HepG2 (cell line): ENCODE results near the gene ZMIZ1. TPM values are rescaled to one million over a fixed set of nuclear protein-coding genes. Genes with fewer than 3 reads are reported as not detected.
A peak's percentile ranks its signal among the peaks of the same experiment; 100 is the strongest.

Source experiments
- CHD2 ChIP-seq: IDR thresholded peaks from 2 replicates; pipeline ENCODE4 v1.6.1; 2011; ENCODE audit warnings: low read depth, low read length, improper control_type of control experiment
- EZH2 ChIP-seq: conservative IDR thresholded peaks from 2 replicates; pipeline ENCODE4 v1.6.1; 2012; ENCODE audit warnings: mild to moderate bottlenecking, low read depth, low read length, moderate library complexity
- FOSL2 ChIP-seq: sonication (generic); formaldehyde crosslinking; IDR thresholded peaks from 2 replicates; pipeline ENCODE4 v1.4.0; 2020; ENCODE audit warnings: missing genetic modification reagents
- FOXA1 ChIP-seq, 2 experiments: fragments of 450-650 bp in 1 of 2; sonication (generic) in 1 of 2; formaldehyde crosslinking in 1 of 2; IDR thresholded peaks; 2 replicates each; pipeline versions ENCODE4 v1.4.0 to v1.6.1; 2016 to 2020; ENCODE audit warnings: missing genetic modification reagents in 1 of 2
- FOXK2 ChIP-seq: fragments of 450-650 bp; IDR thresholded peaks from 2 replicates; pipeline ENCODE4 v1.6.1; 2016
- MBNL3 ChIP-seq: fragments of 250-450 bp; sonication (Bioruptor Pico); conservative IDR thresholded peaks from 2 replicates; pipeline ENCODE4 v1.8.0; 2022; ENCODE audit warnings: mild to moderate bottlenecking, inconsistent platforms
- NFRKB ChIP-seq: fragments of 450-650 bp; IDR thresholded peaks from 2 replicates; pipeline ENCODE4 v1.6.1; 2017
- NR2C2 ChIP-seq: sonication (generic); formaldehyde crosslinking; IDR thresholded peaks from 2 replicates; pipeline ENCODE4 v1.4.0; 2020; ENCODE audit warnings: missing genetic modification reagents, mild to moderate bottlenecking, moderate library complexity, borderline replicate concordance
- RBM39 ChIP-seq: fragments of 200-400 bp; formaldehyde crosslinking; IDR thresholded peaks from one replicate; pipeline ENCODE4 v1.6.1; 2018; ENCODE audit warnings: antibody characterized with exemption, mild to moderate bottlenecking, low read depth, low read length; ENCODE audit not compliant: poor library complexity, severe bottlenecking
- REL ChIP-seq: sonication (generic); formaldehyde crosslinking; conservative IDR thresholded peaks from 2 replicates; pipeline ENCODE4 v1.8.0; 2022; ENCODE audit warnings: mild to moderate bottlenecking, missing genetic modification reagents, moderate library complexity
- SMAD9 ChIP-seq: sonication (generic); formaldehyde crosslinking; IDR thresholded peaks from 2 replicates; pipeline ENCODE4 v1.5.1; 2020; ENCODE audit warnings: mild to moderate bottlenecking, missing genetic modification reagents
- SNAI1 ChIP-seq: sonication (generic); formaldehyde crosslinking; IDR thresholded peaks from 2 replicates; pipeline ENCODE4 v1.5.0; 2020; ENCODE audit warnings: mild to moderate bottlenecking, missing genetic modification reagents, borderline replicate concordance
- TAF15 ChIP-seq: fragments of 200-400 bp; formaldehyde crosslinking; IDR thresholded peaks from one replicate; pipeline ENCODE4 v1.6.1; 2018; ENCODE audit warnings: mild to moderate bottlenecking, low read depth, low read length; ENCODE audit not compliant: poor library complexity, severe bottlenecking
- TBX3 ChIP-seq: fragments of 450-650 bp; IDR thresholded peaks from 2 replicates; pipeline ENCODE4 v1.6.1; 2017; ENCODE audit warnings: antibody characterized with exemption, mild to moderate bottlenecking, inconsistent platforms, borderline replicate concordance
- U2AF2 ChIP-seq: fragments of 200-400 bp; formaldehyde crosslinking; IDR thresholded peaks from 2 replicates; pipeline ENCODE4 v1.6.1; 2017; ENCODE audit warnings: low read depth, mild to moderate bottlenecking, low read length
- ZNF138 ChIP-seq: sonication (generic); formaldehyde crosslinking; IDR thresholded peaks from 2 replicates; pipeline ENCODE4 v1.5.0; 2020; ENCODE audit warnings: mild to moderate bottlenecking, low read depth, missing genetic modification reagents
- ZNF234 ChIP-seq: sonication (generic); formaldehyde crosslinking; conservative IDR thresholded peaks from 2 replicates; pipeline ENCODE4 v1.5.1; 2020; ENCODE audit warnings: mild to moderate bottlenecking, missing genetic modification reagents
- ZNF235 ChIP-seq: sonication (generic); formaldehyde crosslinking; IDR thresholded peaks from 2 replicates; pipeline ENCODE4 v1.8.1; 2023; ENCODE audit warnings: mild to moderate bottlenecking, missing genetic modification reagents, borderline replicate concordance
- ZNF296 ChIP-seq: sonication (generic); formaldehyde crosslinking; conservative IDR thresholded peaks from 2 replicates; pipeline ENCODE4 v1.5.0; 2020; ENCODE audit warnings: mild to moderate bottlenecking, missing genetic modification reagents
- ZNF354B ChIP-seq: sonication (generic); formaldehyde crosslinking; IDR thresholded peaks from 2 replicates; pipeline ENCODE4 v1.8.0; 2022; ENCODE audit warnings: mild to moderate bottlenecking, missing genetic modification reagents
- ZNF382 ChIP-seq: sonication (generic); formaldehyde crosslinking; IDR thresholded peaks from 2 replicates; pipeline ENCODE4 v1.5.0; 2020; ENCODE audit warnings: missing genetic modification reagents, mild to moderate bottlenecking, borderline replicate concordance
- ZNF468 ChIP-seq: sonication (generic); formaldehyde crosslinking; IDR thresholded peaks from 2 replicates; pipeline ENCODE4 v1.8.0; 2022; ENCODE audit warnings: mild to moderate bottlenecking, moderate library complexity, missing genetic modification reagents
- ZNF567 ChIP-seq: sonication (generic); formaldehyde crosslinking; IDR thresholded peaks from 2 replicates; pipeline ENCODE4 v1.8.1; 2023; ENCODE audit warnings: mild to moderate bottlenecking, missing genetic modification reagents, borderline replicate concordance
- ZNF598 ChIP-seq: sonication (generic); formaldehyde crosslinking; IDR thresholded peaks from 2 replicates; pipeline ENCODE4 v1.5.1; 2020; ENCODE audit warnings: mild to moderate bottlenecking, missing genetic modification reagents, borderline replicate concordance
- ZNF629 ChIP-seq: sonication (generic); formaldehyde crosslinking; conservative IDR thresholded peaks from 2 replicates; pipeline ENCODE4 v1.5.0; 2020; ENCODE audit warnings: missing genetic modification reagents
- ZNF670 ChIP-seq: sonication (generic); formaldehyde crosslinking; IDR thresholded peaks from 2 replicates; pipeline ENCODE4 v1.8.0; 2022; ENCODE audit warnings: mild to moderate bottlenecking, missing genetic modification reagents, borderline replicate concordance
- ZNF703 ChIP-seq: sonication (generic); formaldehyde crosslinking; IDR thresholded peaks from 2 replicates; pipeline ENCODE4 v1.5.1; 2020; ENCODE audit warnings: missing genetic modification reagents, mild to moderate bottlenecking, moderate library complexity, borderline replicate concordance
- ZNF775 ChIP-seq: sonication (generic); formaldehyde crosslinking; IDR thresholded peaks from 2 replicates; pipeline ENCODE4 v1.4.0; 2020; ENCODE audit warnings: missing genetic modification reagents, mild to moderate bottlenecking, moderate library complexity, borderline replicate concordance
- ZNF891 ChIP-seq: sonication (generic); formaldehyde crosslinking; IDR thresholded peaks from 2 replicates; pipeline ENCODE4 v1.5.0; 2020; ENCODE audit warnings: mild to moderate bottlenecking, missing genetic modification reagents
- polyA plus RNA-seq, 8 experiments: library from polyadenylated mRNA; depleted of rRNA in 3 of 8; stranded (reverse) in 7 of 8; unstranded in 1 of 8; fragments of >200 nt; fragmentation: Illumina TruSeq in 4 of 8; extraction: Trizol in 4 of 8; gene quantifications; 2 replicates each; pipeline versions ENCODE4 v1.2.1 to v1.2.3, GENCODE V29; 2011 to 2016; ENCODE audit warnings: low read depth in 4 of 8, missing spikeins in 1 of 8, mixed read lengths in 1 of 8; ENCODE audit not compliant: insufficient read depth in 1 of 8
- total RNA-seq, 5 experiments: library from RNA; depleted of rRNA; stranded (reverse); fragments of >200 nt; fragmentation: Illumina TruSeq; extraction: Trizol; gene quantifications; 2 replicates each; pipeline ENCODE4 v1.2.3, GENCODE V29; 2016; ENCODE audit warnings: low read depth in 1 of 5
- TF ChIP-seq, protein P1 (sequence below): sonication (generic); formaldehyde crosslinking; IDR thresholded peaks from 2 replicates; pipeline ENCODE4 v1.4.0; 2020; ENCODE audit warnings: missing genetic modification reagents
- TF ChIP-seq, protein P2 (sequence below): IDR thresholded peaks from 2 replicates; pipeline ENCODE4 v1.6.1; 2016; ENCODE audit warnings: mild to moderate bottlenecking

Gene ZMIZ1
- total and polyA plus RNA-seq, 2 of the 13 experiments (the other 11 are each of a cell fraction or from before 2014, with no cell fraction given): 5.3 to 10.2 TPM

DNA sequence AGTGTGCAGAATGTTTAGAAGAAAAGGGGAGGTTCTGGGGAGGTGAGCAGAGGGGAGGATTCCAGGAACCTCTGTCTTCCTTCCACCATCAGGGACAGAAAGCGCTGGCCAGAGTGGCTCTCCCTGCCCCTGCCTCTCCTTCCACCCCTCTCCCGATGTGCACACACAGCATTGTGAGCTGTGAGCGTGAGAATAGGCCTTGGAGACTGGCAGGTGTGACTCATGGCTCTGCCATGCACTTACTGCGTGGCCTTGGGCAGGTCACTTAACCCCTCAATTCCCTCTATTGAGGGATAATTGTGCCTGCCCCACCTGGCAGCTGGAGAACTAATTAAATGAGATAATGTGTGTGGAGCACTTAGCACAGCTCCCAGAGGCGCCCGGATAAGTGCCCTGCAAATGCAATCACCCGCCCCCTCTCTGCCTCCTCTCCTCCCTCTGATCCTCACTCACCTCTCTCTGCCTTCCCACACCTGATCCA is 115.4 kb downstream of the ZMIZ1 start (continued):
- TF ChIP-seq U2AF2: no peak
- TF ChIP-seq ZNF891 (CRISPR knock-in tag): no peak
- TF ChIP-seq, protein P1, sequence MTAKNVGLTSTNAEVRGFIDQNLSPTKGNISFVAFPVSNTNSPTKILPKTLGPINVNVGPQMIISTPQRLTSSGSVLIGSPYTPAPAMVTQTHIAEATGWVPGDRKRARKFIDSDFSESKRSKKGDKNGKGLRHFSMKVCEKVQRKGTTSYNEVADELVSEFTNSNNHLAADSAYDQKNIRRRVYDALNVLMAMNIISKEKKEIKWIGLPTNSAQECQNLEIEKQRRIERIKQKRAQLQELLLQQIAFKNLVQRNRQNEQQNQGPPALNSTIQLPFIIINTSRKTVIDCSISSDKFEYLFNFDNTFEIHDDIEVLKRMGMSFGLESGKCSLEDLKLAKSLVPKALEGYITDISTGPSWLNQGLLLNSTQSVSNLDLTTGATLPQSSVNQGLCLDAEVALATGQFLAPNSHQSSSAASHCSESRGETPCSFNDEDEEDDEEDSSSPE (CRISPR knock-in tag): 0 out of 2 replicates have a peak, but pooled peaks have one; percentile 40
- TF ChIP-seq CHD2: no peak
- no peak for TF ChIP-seq RBM39
- TF ChIP-seq EZH2: no peak
- TF ChIP-seq NFRKB: no peak
- no peak for TF ChIP-seq ZNF670 (CRISPR knock-in tag)
- no peak for TF ChIP-seq FOXA1 (IDR thresholded peaks at IDR 0.05)
- TF ChIP-seq FOXA1 (CRISPR knock-in tag; IDR thresholded peaks at IDR 0.05): no peak; the same call in 1 of the 2 replicates
- no peak for TF ChIP-seq ZNF354B (CRISPR knock-in tag)
- TF ChIP-seq ZNF703 (CRISPR knock-in tag): no peak
- TF ChIP-seq TBX3: no peak
- TF ChIP-seq, protein P2, sequence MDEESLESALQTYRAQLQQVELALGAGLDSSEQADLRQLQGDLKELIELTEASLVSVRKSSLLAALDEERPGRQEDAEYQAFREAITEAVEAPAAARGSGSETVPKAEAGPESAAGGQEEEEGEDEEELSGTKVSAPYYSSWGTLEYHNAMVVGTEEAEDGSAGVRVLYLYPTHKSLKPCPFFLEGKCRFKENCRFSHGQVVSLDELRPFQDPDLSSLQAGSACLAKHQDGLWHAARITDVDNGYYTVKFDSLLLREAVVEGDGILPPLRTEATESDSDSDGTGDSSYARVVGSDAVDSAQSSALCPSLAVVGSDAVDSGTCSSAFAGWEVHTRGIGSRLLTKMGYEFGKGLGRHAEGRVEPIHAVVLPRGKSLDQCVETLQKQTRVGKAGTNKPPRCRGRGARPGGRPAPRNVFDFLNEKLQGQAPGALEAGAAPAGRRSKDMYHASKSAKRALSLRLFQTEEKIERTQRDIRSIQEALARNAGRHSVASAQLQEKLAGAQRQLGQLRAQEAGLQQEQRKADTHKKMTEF: peak; percentile 65
- no peak for TF ChIP-seq MBNL3
- TF ChIP-seq ZNF567 (CRISPR knock-in tag): no peak
- TF ChIP-seq ZNF468 (CRISPR knock-in tag): no peak
- TF ChIP-seq ZNF296 (CRISPR knock-in tag): no peak
- TF ChIP-seq SNAI1 (CRISPR knock-in tag): no peak
- TF ChIP-seq ZNF138 (CRISPR knock-in tag): no peak
- TF ChIP-seq ZNF598: no peak
- no peak for TF ChIP-seq ZNF234 (CRISPR knock-in tag)
- no peak for TF ChIP-seq SMAD9 (CRISPR knock-in tag)
- TF ChIP-seq ZNF629: no peak
- TF ChIP-seq ZNF775 (CRISPR knock-in tag): no peak
- no peak for TF ChIP-seq FOXK2
- TF ChIP-seq FOSL2: peak; percentile 99
- TF ChIP-seq NR2C2: no peak
- no peak for TF ChIP-seq ZNF382 (CRISPR knock-in tag)
- no peak for TF ChIP-seq ZNF235
- no peak for TF ChIP-seq REL (CRISPR knock-in tag)
- TF ChIP-seq TAF15: no peak
